SK-N-SH (cell line): ENCODE measurements around the gene STARD7. TPM values are rescaled to one million over a fixed set of nuclear protein-coding genes. Genes with fewer than 3 reads are reported as not detected.

Experiments
- CTCF ChIA-PET: fragments of 300-600, 350-600 bp; formaldehyde crosslinking; extraction: SDS; loops from one replicate; lab custom pipeline; 2021; lab: Yijun Ruan, JAX
- POLR2A ChIA-PET: fragments of 350-600 bp; sonication (Branson Sonifier 250); formaldehyde crosslinking; extraction: SDS; loops from one replicate; lab custom pipeline; 2020; ENCODE audit warnings: antibody characterized with exemption, inconsistent platforms; lab: Yijun Ruan, JAX
- DNase-seq: peaks from one replicate; pipeline ENCODE4 v3.0.0; 2012
- H2AFZ ChIP-seq: fragments of 200-600 bp; sonication (generic); 2 replicates; pipeline ENCODE4 v1.8.1; 2016; ENCODE audit warnings: antibody characterized with exemption, mild to moderate bottlenecking, low read depth
- H3F3A ChIP-seq: fragments of 200-600 bp; sonication (generic); replicated peaks from 2 replicates; pipeline ENCODE3; 2016; ENCODE audit warnings: antibody characterized with exemption, mild to moderate bottlenecking; ENCODE audit not compliant: insufficient read depth
- H3K27ac ChIP-seq, 2 experiments: fragments of 200-500 bp in 1 of 2; fragments of 200-600 bp in 1 of 2; sonication (Bioruptor generic) in 1 of 2; sonication (generic), shearing (Covaris generic) in 1 of 2; 2 replicates each; pipeline versions ENCODE4 v1.5.1 to v1.6.1; 2014 to 2016; ENCODE audit warnings: low read depth in 2 of 2, inconsistent platforms in 1 of 2, low read length in 1 of 2, mild to moderate bottlenecking in 1 of 2, mixed read lengths in 1 of 2
- H3K27me3 ChIP-seq: fragments of 200-600 bp; sonication (generic), shearing (Covaris generic); 2 replicates; pipeline ENCODE4 v1.6.1; 2016; ENCODE audit warnings: mixed run types; ENCODE audit not compliant: insufficient read depth
- H3K36me3 ChIP-seq, 2 experiments: fragments of 200-500 bp in 1 of 2; fragments of 200-600 bp in 1 of 2; sonication (Bioruptor generic) in 1 of 2; sonication (generic) in 1 of 2; replicated peaks in 1 of 2; 2 replicates each; pipeline versions ENCODE3 to v1.5.1; 2014 to 2016; ENCODE audit warnings: low read length in 1 of 2, mild to moderate bottlenecking in 1 of 2; ENCODE audit not compliant: insufficient read depth in 2 of 2, control insufficient read depth in 1 of 2
- H3K4me1 ChIP-seq, 2 experiments: fragments of 200-500 bp in 1 of 2; fragments of 200-600 bp in 1 of 2; sonication (Bioruptor generic) in 1 of 2; sonication (generic), shearing (Covaris generic) in 1 of 2; 2 replicates each; pipeline versions ENCODE4 v1.5.1 to v1.6.1; 2014 to 2016; ENCODE audit warnings: low read depth in 1 of 2, low read length in 1 of 2, mixed run types in 1 of 2; ENCODE audit not compliant: insufficient read depth in 2 of 2, control insufficient read depth in 1 of 2
- H3K4me2 ChIP-seq: fragments of 200-600 bp; sonication (generic), shearing (Covaris generic); 2 replicates; pipeline ENCODE4 v1.6.1; 2017; ENCODE audit warnings: mixed run types
- H3K4me3 ChIP-seq, 2 experiments: fragments of 200-500 bp in 1 of 2; fragments of 200-600 bp in 1 of 2; sonication (Bioruptor generic) in 1 of 2; sonication (generic), shearing (Covaris generic) in 1 of 2; 2 replicates each; pipeline versions ENCODE4 v1.5.1 to v1.8.1; 2014 to 2016; ENCODE audit warnings: low read depth in 2 of 2, inconsistent platforms in 1 of 2, low read length in 1 of 2, mild to moderate bottlenecking in 1 of 2, mixed read lengths in 1 of 2, moderate library complexity in 1 of 2
- H3K79me2 ChIP-seq: fragments of 200-600 bp; sonication (generic); 2 replicates; pipeline ENCODE4 v1.8.1; 2017; ENCODE audit warnings: mild to moderate bottlenecking; ENCODE audit not compliant: insufficient read depth
- H3K9ac ChIP-seq: fragments of 200-600 bp; sonication (generic); 2 replicates; pipeline ENCODE4 v1.6.1; 2017; ENCODE audit warnings: mixed run types
- H3K9me2 ChIP-seq: fragments of 200-600 bp; sonication (generic); 2 replicates; pipeline ENCODE4 v1.6.1; 2017; ENCODE audit warnings: mixed run types
- H3K9me3 ChIP-seq: fragments of 200-600 bp; sonication (generic); 2 replicates; pipeline ENCODE4 v1.6.1; 2017; ENCODE audit warnings: mixed run types, mild to moderate bottlenecking, moderate library complexity
- H4K20me1 ChIP-seq: fragments of 200-600 bp; sonication (generic); 2 replicates; pipeline ENCODE4 v1.6.1; 2017; ENCODE audit warnings: mild to moderate bottlenecking, mixed run types; ENCODE audit not compliant: insufficient read depth
- CHD2 ChIP-seq: fragments of 150-350 bp; IDR thresholded peaks from 2 replicates; pipeline ENCODE4 v1.6.1; 2018; ENCODE audit warnings: low read length; ENCODE audit not compliant: partially characterized antibody
- ELF1 ChIP-seq: IDR thresholded peaks from 2 replicates; pipeline ENCODE4 v1.4.0; 2012
- EZH2phosphoT487 ChIP-seq: fragments of 200-600 bp; sonication (generic); IDR thresholded peaks from 2 replicates; pipeline ENCODE4 v1.6.1; 2017; ENCODE audit warnings: low read depth, mixed run types, mild to moderate bottlenecking, antibody characterized with exemption, moderate library complexity, borderline replicate concordance
- FOSL2 ChIP-seq: IDR thresholded peaks from 2 replicates; pipeline ENCODE4 v1.4.0; 2012; ENCODE audit warnings: low read depth, mild to moderate bottlenecking, moderate library complexity, borderline replicate concordance
- FOXJ3 ChIP-seq: sonication (generic); formaldehyde crosslinking; IDR thresholded peaks from 2 replicates; pipeline ENCODE4 v1.5.1; 2020; ENCODE audit warnings: mild to moderate bottlenecking, missing genetic modification reagents
- FOXM1 ChIP-seq: IDR thresholded peaks from 2 replicates; pipeline ENCODE4 v1.4.0; 2012; ENCODE audit warnings: low read depth, mild to moderate bottlenecking
- GATA2 ChIP-seq: sonication (generic); formaldehyde crosslinking; IDR thresholded peaks from 2 replicates; pipeline ENCODE4 v1.5.0; 2020; ENCODE audit warnings: mild to moderate bottlenecking, missing genetic modification reagents
- MAX ChIP-seq: IDR thresholded peaks from 2 replicates; pipeline ENCODE4 v1.4.0; 2012; ENCODE audit warnings: low read depth
- MEF2A ChIP-seq: IDR thresholded peaks from 2 replicates; pipeline ENCODE4 v1.4.0; 2012; ENCODE audit warnings: low read depth, borderline replicate concordance
- MXI1 ChIP-seq: IDR thresholded peaks from 2 replicates; pipeline ENCODE4 v1.6.1; 2012; ENCODE audit warnings: mild to moderate bottlenecking, low read depth, low read length, improper control_type of control experiment
- POLR2AphosphoS5 ChIP-seq: IDR thresholded peaks from 2 replicates; pipeline ENCODE4 v1.6.1; 2012; ENCODE audit warnings: low read depth, low read length
- RAD21 ChIP-seq: IDR thresholded peaks from 2 replicates; pipeline ENCODE4 v1.6.1; 2012; ENCODE audit warnings: mild to moderate bottlenecking, low read length
- RCOR1 ChIP-seq: fragments of 150-350 bp; IDR thresholded peaks from 2 replicates; pipeline ENCODE4 v1.6.1; 2017; ENCODE audit warnings: antibody characterized with exemption, low read length
- REST ChIP-seq: IDR thresholded peaks from 2 replicates; pipeline ENCODE4 v1.6.1; 2012; ENCODE audit warnings: mild to moderate bottlenecking, low read depth, low read length, moderate library complexity
- RFX5 ChIP-seq: IDR thresholded peaks from 2 replicates; pipeline ENCODE4 v1.6.1; 2012; ENCODE audit warnings: mild to moderate bottlenecking, improper control_type of control experiment, low read length
- RXRA ChIP-seq: IDR thresholded peaks from 2 replicates; pipeline ENCODE4 v1.4.0; 2012; ENCODE audit warnings: low read depth, mild to moderate bottlenecking, borderline replicate concordance
- SIN3A ChIP-seq: IDR thresholded peaks from 2 replicates; pipeline ENCODE4 v1.6.1; 2012; ENCODE audit warnings: low read depth, mild to moderate bottlenecking, low read length, moderate library complexity, borderline replicate concordance
- SMC3 ChIP-seq: IDR thresholded peaks from 2 replicates; pipeline ENCODE4 v1.6.1; 2012; ENCODE audit warnings: low read depth, low read length, improper control_type of control experiment
- TEAD4 ChIP-seq: IDR thresholded peaks from 2 replicates; pipeline ENCODE4 v1.4.0; 2012; ENCODE audit warnings: mild to moderate bottlenecking, borderline replicate concordance; ENCODE audit not compliant: insufficient read depth
- YY1 ChIP-seq: IDR thresholded peaks from 2 replicates; pipeline ENCODE4 v1.4.0; 2012; ENCODE audit warnings: low read depth, mild to moderate bottlenecking
- ZBTB33 ChIP-seq: IDR thresholded peaks from 2 replicates; pipeline ENCODE4 v1.4.0; 2012; ENCODE audit warnings: low read depth, borderline replicate concordance
- WGBS: methylation state at CpG from one replicate; pipeline ENCODE4 v1.1.6; 2017; ENCODE audit warnings: low lambda C conversion rate; 5-methylcytosine and 5-hydroxymethylcytosine counted together
- polyA plus RNA-seq, 3 experiments: library from polyadenylated mRNA; depleted of rRNA; stranded (reverse); fragments of >200 nt; gene quantifications; 2 replicates each; pipeline ENCODE4 v1.2.3, GENCODE V29; 2012
- TF ChIP-seq, protein P1 (sequence below): fragments of 150-350 bp; IDR thresholded peaks from 2 replicates; pipeline ENCODE4 v1.6.1; 2017; ENCODE audit warnings: antibody characterized with exemption, low read length, low read depth, borderline replicate concordance
- TF ChIP-seq, protein P2 (sequence below): IDR thresholded peaks from 2 replicates; pipeline ENCODE4; 2012

Gene STARD7
- polyA plus RNA-seq, 1 of the 3 experiments (the other 2 are of a cell fraction): 36.1 TPM

- TF ChIP-seq EZH2phosphoT487 (no peak), RCOR1 (no peak)
- TF ChIP-seq, all 33 proteins: peak for 0
These were observed 43.9 kb upstream of the STARD7 start (continued) for GRCh38 chr2:96252526-96252925.

- 38% methylated on average over 5 of the region's 6 CpGs for WGBS
- Histone ChIP-seq H4K20me1 (0 out of 2 replicates have a peak, but pooled peaks cover 2% of the 10 kb centered on the region), H3K9me2 (no peaks in the 10 kb centered on the region), H3K4me1 (peaks cover 21 to 22% of the 10 kb centered on the region in 2 experiments; a peak in 3 of 4 replicates), H3K9ac (0 out of 2 replicates have a peak overlapping the region, but pooled peaks have one; percentile 17), H3K79me2 (peaks cover 37% of the 10 kb centered on the region), H3K4me3 (no peak overlapping the region), H3K4me2 (peak overlapping the region; percentile 54), H3K27ac (peak overlapping the region; percentile 58 to 80), H3K27me3 (no peaks in the 10 kb centered on the region), H3F3A (peaks cover 27% of the 10 kb centered on the region), H3K9me3 (no peaks in the 10 kb centered on the region), H3K36me3 (peaks cover 29 to 36% of the 10 kb centered on the region in 2 experiments), H2AFZ (no peak overlapping the region)
- ChIA-PET POLR2A (no interaction called here), CTCF (interaction anchor here (1.2 to 1.8 kb wide), 4 partner anchors 11 to 77 kb away, joined by 3 to 5 read pairs (median 4); no protein-coding TSS in a partner anchor)
- peak; percentile 82 for DNase-seq
- 0 out of 2 replicates have a peak, but pooled peaks have one; percentile 42 for TF ChIP-seq TEAD4
- TF ChIP-seq, protein P1, sequence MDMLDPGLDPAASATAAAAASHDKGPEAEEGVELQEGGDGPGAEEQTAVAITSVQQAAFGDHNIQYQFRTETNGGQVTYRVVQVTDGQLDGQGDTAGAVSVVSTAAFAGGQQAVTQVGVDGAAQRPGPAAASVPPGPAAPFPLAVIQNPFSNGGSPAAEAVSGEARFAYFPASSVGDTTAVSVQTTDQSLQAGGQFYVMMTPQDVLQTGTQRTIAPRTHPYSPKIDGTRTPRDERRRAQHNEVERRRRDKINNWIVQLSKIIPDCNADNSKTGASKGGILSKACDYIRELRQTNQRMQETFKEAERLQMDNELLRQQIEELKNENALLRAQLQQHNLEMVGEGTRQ: no peak
- TF ChIP-seq GATA2 (CRISPR knock-in tag): no peak
- no peak for TF ChIP-seq FOXM1
- peak; percentile 73 for TF ChIP-seq CHD2
- TF ChIP-seq RAD21: no peak
- peak; percentile 38; the same call in 1 of the 2 replicates for TF ChIP-seq ELF1
- TF ChIP-seq REST: no peak
- TF ChIP-seq MEF2A: no peak
- no peak for TF ChIP-seq FOXJ3 (CRISPR knock-in tag)
- TF ChIP-seq EZH2phosphoT487: no peak
- TF ChIP-seq RFX5: peak; percentile 70
- TF ChIP-seq, protein P2, sequence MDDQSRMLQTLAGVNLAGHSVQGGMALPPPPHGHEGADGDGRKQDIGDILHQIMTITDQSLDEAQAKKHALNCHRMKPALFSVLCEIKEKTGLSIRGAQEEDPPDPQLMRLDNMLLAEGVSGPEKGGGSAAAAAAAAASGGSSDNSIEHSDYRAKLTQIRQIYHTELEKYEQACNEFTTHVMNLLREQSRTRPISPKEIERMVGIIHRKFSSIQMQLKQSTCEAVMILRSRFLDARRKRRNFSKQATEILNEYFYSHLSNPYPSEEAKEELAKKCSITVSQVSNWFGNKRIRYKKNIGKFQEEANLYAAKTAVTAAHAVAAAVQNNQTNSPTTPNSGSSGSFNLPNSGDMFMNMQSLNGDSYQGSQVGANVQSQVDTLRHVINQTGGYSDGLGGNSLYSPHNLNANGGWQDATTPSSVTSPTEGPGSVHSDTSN: peak; percentile 41; the same call in 1 of the 2 replicates
- peak; percentile 49; the same call in 1 of the 2 replicates for TF ChIP-seq RCOR1
- peak; percentile 82; the same call in 1 of the 2 replicates for TF ChIP-seq SIN3A
- no peak for TF ChIP-seq RXRA
- TF ChIP-seq ZBTB33: no peak
- TF ChIP-seq MAX: peak; percentile 67; the same call in 1 of the 2 replicates
- TF ChIP-seq YY1: peak; percentile 72; the same call in 1 of the 2 replicates
- no peak for TF ChIP-seq FOSL2
- no peak for TF ChIP-seq MXI1
- no peak for TF ChIP-seq SMC3
- TF ChIP-seq POLR2AphosphoS5: peak; percentile 34; the same call in 1 of the 2 replicates
These were observed 43.2 kb upstream of the STARD7 start for GRCh38 chr2:96251721-96252292.
